ENCODE data around the gene DHX8.
"Not testable (repeated sequence)": the region's sequence is repeated elsewhere in the genome, so short reads cannot be mapped to it uniquely, and the experiment has no call there.

Gene DHX8

GRCh38 chr17:43462569-43462968 is 21.2 kb upstream of the DHX8 start:
- DNase-seq (ENCODE audit: low read depth in 2 of 2) = not testable (repeated sequence)

- DNase-seq (ENCODE audit: low read depth in 2 of 2) = no peak
These were observed 20.5 kb upstream of the DHX8 start for GRCh38 chr17:43463241-43463640.

GRCh38 chr17:43464046-43464445 is 19.7 kb upstream of the DHX8 start:
- no peak for DNase-seq (ENCODE audit: low read depth in 2 of 2)

- no peak for DNase-seq (ENCODE audit: low read depth in 2 of 2)
These were observed 18.7 kb upstream of the DHX8 start for GRCh38 chr17:43465049-43465448.

- no peak for DNase-seq (ENCODE audit: low read depth in 2 of 2)
These were observed 15.7 kb upstream of the DHX8 start for GRCh38 chr17:43467981-43468581.

GRCh38 chr17:43468691-43469139 is 15.1 kb upstream of the DHX8 start:
- no peak for DNase-seq (ENCODE audit: low read depth in 2 of 2)

GRCh38 chr17:43469145-43469544 is 14.6 kb upstream of the DHX8 start:
- no peak for DNase-seq (ENCODE audit: low read depth in 2 of 2)

- DNase-seq (ENCODE audit: low read depth in 2 of 2) = no peak
These were observed 12.1 kb upstream of the DHX8 start for GRCh38 chr17:43471585-43472160.

GRCh38 chr17:43475494-43476089 is 8.2 kb upstream of the DHX8 start:
- no peak for DNase-seq (ENCODE audit: low read depth in 2 of 2)

- DNase-seq (ENCODE audit: low read depth in 2 of 2) = not testable (repeated sequence)
These were observed 7.5 kb upstream of the DHX8 start for GRCh38 chr17:43476306-43476705.

GRCh38 chr17:43477832-43478634 is 5.7 kb upstream of the DHX8 start:
- DNase-seq (ENCODE audit: low read depth in 2 of 2) = no peak

GRCh38 chr17:43479948-43480347 is 3.8 kb upstream of the DHX8 start:
- no peak for DNase-seq (ENCODE audit: low read depth in 2 of 2)

GRCh38 chr17:43482103-43483012 is 1.4 kb upstream of the DHX8 start:
- DNase-seq (ENCODE audit: low read depth in 2 of 2) = no peak

GRCh38 chr17:43490621-43491020 is 6.8 kb downstream of the DHX8 start:
- no peak for DNase-seq (ENCODE audit: low read depth in 2 of 2)

GRCh38 chr17:43509440-43509839 is 25.7 kb downstream of the DHX8 start:
- not testable (repeated sequence) for DNase-seq (ENCODE audit: low read depth in 2 of 2)

- not testable (repeated sequence) for DNase-seq (ENCODE audit: low read depth in 2 of 2)
These were observed 27.4 kb downstream of the DHX8 start for GRCh38 chr17:43511199-43511598.

- DNase-seq (ENCODE audit: low read depth in 2 of 2) = no peak
These were observed 31.9 kb downstream of the DHX8 start for GRCh38 chr17:43515656-43516055.

- DNase-seq (ENCODE audit: low read depth in 2 of 2) = no peak
These were observed 33.4 kb downstream of the DHX8 start for GRCh38 chr17:43517161-43517560.

GRCh38 chr17:43517615-43518386 is 34.0 kb downstream of the DHX8 start:
- DNase-seq (ENCODE audit: low read depth in 2 of 2) = no peak

- no peak for DNase-seq (ENCODE audit: low read depth in 2 of 2)
These were observed 37.6 kb downstream of the DHX8 start for GRCh38 chr17:43521389-43521788.
